HepG2 (cell line): ENCODE data around the gene ZNF322. TPM values are rescaled to one million over a fixed set of nuclear protein-coding genes. Genes with fewer than 3 reads are reported as not detected.

ENCODE experiments used
- ATAC-seq: fragments of 200-7000 bp; cut with Tn5 transposase; 3 replicates; pipeline ENCODE4 v1.9.1; 2020; ENCODE audit warnings: mild to moderate bottlenecking, moderate library complexity
- BruUV-seq: library from RNA; stranded (reverse); fragments of 400-500 nt; replicated peaks from 2 replicates; lab custom pipeline; 2021; lab: Mats Ljungman, UMichigan
- CTCF ChIA-PET: fragments of 300-600 bp; formaldehyde crosslinking; extraction: SDS; loops from one replicate; lab custom pipeline; 2021; ENCODE audit warnings: low total read pairs, inconsistent platforms, low intra/inter-chr PET ratio; lab: Yijun Ruan, JAX
- POLR2A ChIA-PET: fragments of 350-600 bp; sonication (Branson Sonifier 250); formaldehyde crosslinking; loops from one replicate; lab custom pipeline; 2020; ENCODE audit warnings: antibody characterized with exemption, inconsistent platforms; lab: Yijun Ruan, JAX
- DNase-seq: peaks from one replicate; pipeline ENCODE4 v3.0.0-alpha.2; 2015; ENCODE audit warnings: low spot score
- FAIRE-seq: peaks from 3 replicates; lab custom pipeline; 2011; peaks lifted over from hg19 to GRCh38; lab: Jason Lieb, UNC
- H2AFZ ChIP-seq: one replicate; pipeline ENCODE4 v1.6.1; 2011; ENCODE audit warnings: low read length, inconsistent platforms
- H3K27ac ChIP-seq: fragments of 300-600 bp; 3 replicates; pipeline ENCODE4 v1.8.0; 2011; ENCODE audit warnings: mixed run types, mild to moderate bottlenecking, mixed read lengths, low read length, inconsistent platforms; ENCODE audit not compliant: insufficient read depth; ENCODE audit errors: extremely low read length
- H3K27me3 ChIP-seq, 2 experiments: fragments of 200-600 bp in 1 of 2; 2 replicates in 1 of 2; 3 replicates in 1 of 2; pipeline versions ENCODE4 v1.6.0 to v1.8.0; 2011; ENCODE audit warnings: low read length in 2 of 2, mild to moderate bottlenecking in 2 of 2, moderate library complexity in 2 of 2, inconsistent platforms in 1 of 2; ENCODE audit not compliant: insufficient read depth in 2 of 2, control insufficient read depth in 1 of 2
- H3K36me3 ChIP-seq, 2 experiments: fragments of 200-600 bp in 1 of 2; replicated peaks in 1 of 2; 2 replicates in 1 of 2; 3 replicates in 1 of 2; pipeline versions ENCODE4 v1.5.1 to v1.8.0; 2011; ENCODE audit warnings: low read length in 2 of 2, inconsistent platforms in 1 of 2; ENCODE audit not compliant: insufficient read depth in 2 of 2, control insufficient read depth in 1 of 2
- H3K4me1 ChIP-seq: 2 replicates; pipeline ENCODE4 v1.5.1; 2012; ENCODE audit warnings: low read length, inconsistent platforms; ENCODE audit not compliant: insufficient read depth
- H3K4me2 ChIP-seq: 2 replicates; pipeline ENCODE4 v1.6.0; 2011; ENCODE audit warnings: low read depth, low read length, inconsistent platforms
- H3K4me3 ChIP-seq, 3 experiments: fragments of 200-600 bp in 1 of 3; sonication (generic), shearing (Covaris generic) in 1 of 3; replicated peaks in 1 of 3; 2 replicates each; pipeline ENCODE4 v1.5.1; 2011 to 2016; ENCODE audit warnings: low read length in 3 of 3, inconsistent platforms in 2 of 3, low read depth in 2 of 3, mild to moderate bottlenecking in 2 of 3, control low read depth in 1 of 3, mixed read lengths in 1 of 3; ENCODE audit not compliant: insufficient read depth in 1 of 3
- H3K79me2 ChIP-seq: one replicate; pipeline ENCODE4 v1.6.1; 2011; ENCODE audit warnings: low read length, inconsistent platforms; ENCODE audit not compliant: insufficient read depth
- H3K9ac ChIP-seq: 2 replicates; pipeline ENCODE4 v1.6.0; 2011; ENCODE audit warnings: mild to moderate bottlenecking, low read depth, low read length, inconsistent platforms; ENCODE audit not compliant: insufficient read depth
- H3K9me3 ChIP-seq: 2 replicates; pipeline ENCODE4 v1.5.1; 2012; ENCODE audit warnings: mild to moderate bottlenecking, low read length
- H4K20me1 ChIP-seq: 2 replicates; pipeline ENCODE4 v1.6.0; 2011; ENCODE audit warnings: inconsistent platforms, mild to moderate bottlenecking, low read length, moderate library complexity; ENCODE audit not compliant: insufficient read depth
- ATF7 ChIP-seq, 2 experiments: fragments of 450-650 bp in 1 of 2; sonication (generic) in 1 of 2; formaldehyde crosslinking in 1 of 2; IDR thresholded peaks; 2 replicates each; pipeline versions ENCODE4 v1.4.0 to v1.6.1; 2016 to 2020; ENCODE audit warnings: antibody characterized with exemption in 1 of 2, mild to moderate bottlenecking in 1 of 2, missing genetic modification reagents in 1 of 2
- CREB1 ChIP-seq, 2 experiments: fragments of 450-650 bp in 1 of 2; IDR thresholded peaks; 2 replicates each; pipeline ENCODE4 v1.6.1; 2016 to 2017; ENCODE audit warnings: control low read depth in 1 of 2, mild to moderate bottlenecking in 1 of 2, missing compliant biosample characterization in 1 of 2, missing genetic modification characterization in 1 of 2
- MAF1 ChIP-seq: sonication (generic); formaldehyde crosslinking; IDR thresholded peaks from 2 replicates; pipeline ENCODE4 v1.5.0; 2020; ENCODE audit warnings: missing genetic modification reagents, borderline replicate concordance
- RFX1 ChIP-seq: fragments of 450-650 bp; IDR thresholded peaks from 2 replicates; pipeline ENCODE4 v1.6.1; 2017
- SMAD3 ChIP-seq: sonication (generic); formaldehyde crosslinking; IDR thresholded peaks from 2 replicates; pipeline ENCODE4 v1.4.0; 2020; ENCODE audit warnings: missing genetic modification reagents
- ZFAT ChIP-seq: sonication (generic); formaldehyde crosslinking; conservative IDR thresholded peaks from 2 replicates; pipeline ENCODE4 v1.8.1; 2023; ENCODE audit warnings: missing genetic modification reagents, inconsistent platforms
- ZMYM3 ChIP-seq: sonication (generic); formaldehyde crosslinking; IDR thresholded peaks from 2 replicates; pipeline ENCODE4 v1.5.1; 2020; ENCODE audit warnings: mild to moderate bottlenecking, missing genetic modification reagents
- ZNF24 ChIP-seq: fragments of 450-650 bp; IDR thresholded peaks from 2 replicates; pipeline ENCODE4 v1.6.1; 2017; ENCODE audit warnings: antibody characterized with exemption, mild to moderate bottlenecking
- ZNF407 ChIP-seq: sonication (generic); formaldehyde crosslinking; IDR thresholded peaks from one replicate; pipeline ENCODE4 v1.5.1; 2020; ENCODE audit warnings: mild to moderate bottlenecking, missing genetic modification reagents; ENCODE audit errors: not compliant biosample characterization
- ZNF556 ChIP-seq: sonication (generic); formaldehyde crosslinking; IDR thresholded peaks from 2 replicates; pipeline ENCODE4 v1.4.0; 2020; ENCODE audit warnings: mild to moderate bottlenecking, missing genetic modification reagents, borderline replicate concordance
- ZNF660 ChIP-seq: sonication (generic); formaldehyde crosslinking; IDR thresholded peaks from 2 replicates; pipeline ENCODE4 v1.5.1; 2020; ENCODE audit warnings: mild to moderate bottlenecking, low read depth, missing genetic modification reagents, borderline replicate concordance
- ZZZ3 ChIP-seq: sonication (generic); formaldehyde crosslinking; IDR thresholded peaks from 2 replicates; pipeline ENCODE4 v1.4.0; 2020; ENCODE audit warnings: missing genetic modification reagents, mild to moderate bottlenecking, borderline replicate concordance
- WGBS: methylation state at CpG from one replicate; pipeline ENCODE4 v1.1.6; 2017; ENCODE audit warnings: low lambda C conversion rate; 5-methylcytosine and 5-hydroxymethylcytosine counted together
- in situ Hi-C: cut with HindIII; loops from 2 replicates; pipeline ENCODE4 v1.10.0; 2017; ENCODE audit warnings: low pct_unique_long_range_greater_than_20kb; ENCODE audit not compliant: extremely low pct_ligation_motif_present
- intact Hi-C: fragments of 100-400 bp; cut with micrococcal nuclease; formaldehyde crosslinking; loops from one replicate; pipeline ENCODE4 v1.10.0; 2022; ENCODE audit not compliant: unreplicated experiment
- polyA plus RNA-seq, 8 experiments: library from polyadenylated mRNA; depleted of rRNA in 3 of 8; stranded (reverse) in 7 of 8; unstranded in 1 of 8; fragments of >200 nt; fragmentation: Illumina TruSeq in 4 of 8; extraction: Trizol in 4 of 8; gene quantifications; 2 replicates each; pipeline versions ENCODE4 v1.2.1 to v1.2.3, GENCODE V29; 2011 to 2016; ENCODE audit warnings: low read depth in 4 of 8, missing spikeins in 1 of 8, mixed read lengths in 1 of 8; ENCODE audit not compliant: insufficient read depth in 1 of 8
- total RNA-seq, 5 experiments: library from RNA; depleted of rRNA; stranded (reverse); fragments of >200 nt; fragmentation: Illumina TruSeq; extraction: Trizol; gene quantifications; 2 replicates each; pipeline ENCODE4 v1.2.3, GENCODE V29; 2016; ENCODE audit warnings: low read depth in 1 of 5

The ZNF322 gene
- total and polyA plus RNA-seq, 2 of the 13 experiments (the other 11 are each of a cell fraction or from before 2014, with no cell fraction given), result 8.3 to 22.8 TPM

GRCh38 chr6:26604797-26605196 lies 54.7 kb downstream of the ZNF322 start:
- in situ Hi-C loops, result no loop called here
- BruUV-seq, result no TSS peak
- no peak for TF ChIP-seq ZNF660 (CRISPR knock-in tag)
- TF ChIP-seq CREB1 (IDR thresholded peaks at IDR 0.05), result no peak
- TF ChIP-seq CREB1 (CRISPR knock-in tag; IDR thresholded peaks at IDR 0.05), result no peak
- TF ChIP-seq SMAD3 (CRISPR knock-in tag), result no peak
- TF ChIP-seq ZMYM3, result no peak
- TF ChIP-seq ZNF407, result no peak
- no peak for TF ChIP-seq ATF7 (IDR thresholded peaks at IDR 0.05)
- no peak for TF ChIP-seq ATF7 (CRISPR knock-in tag; IDR thresholded peaks at IDR 0.05)
- no peak for TF ChIP-seq RFX1
- TF ChIP-seq ZZZ3, result no peak
- TF ChIP-seq ZNF24, result no peak
- no peak for TF ChIP-seq ZFAT (CRISPR knock-in tag)
- no peak for TF ChIP-seq ZNF556 (CRISPR knock-in tag)
- TF ChIP-seq MAF1 (CRISPR knock-in tag), result no peak
- TF ChIP-seq, all 625 proteins: peak for 0
- H3K36me3 ChIP-seq, result peaks cover 0 to under 1% of the 10 kb centered on the region in 2 experiments; a peak in 1 of 5 replicates
- DNase-seq (no peak), ATAC-seq (no peak), FAIRE-seq (no peak)
- no peaks in the 10 kb centered on the region for H4K20me1 ChIP-seq
- ChIA-PET POLR2A (no interaction called here), CTCF (no interaction called here)
- H3K27ac ChIP-seq, result no peak overlapping the region
- H3K4me2 ChIP-seq, result no peak overlapping the region
- H3K9me3 ChIP-seq, result no peaks in the 10 kb centered on the region
- H3K4me3 ChIP-seq, result no peak overlapping the region
- intact Hi-C loops, result no loop called here
- no peak overlapping the region for H2AFZ ChIP-seq
- WGBS, result 16% methylated on average over 3 of the region's 3 CpGs
- H3K9ac ChIP-seq, result no peak overlapping the region
- no peaks in the 10 kb centered on the region for H3K79me2 ChIP-seq
- peaks cover 5% of the 10 kb centered on the region; the same call in 1 of the 2 replicates for H3K4me1 ChIP-seq
- H3K27me3 ChIP-seq, result no peaks in the 10 kb centered on the region
